NCI-H2227 (cell line): ENCODE measurements around the gene BAHD1.
A peak's percentile ranks its signal among the peaks of the same experiment; 100 is the strongest.
"Not testable (repeated sequence)": the region's sequence is repeated elsewhere in the genome, so short reads cannot be mapped to it uniquely, and the experiment has no call there.

Source experiments
- DNase-seq: peaks from one replicate; lab custom pipeline; 2025; ENCODE audit not compliant: unreplicated experiment; lab: John Stamatoyannopoulos, UW

The BAHD1 gene

GRCh38 chr15:40443255-40443654 lies 2.5 kb downstream of the BAHD1 start:
- DNase-seq, result no peak

GRCh38 chr15:40443846-40444245 lies 3.1 kb downstream of the BAHD1 start:
- no peak for DNase-seq

GRCh38 chr15:40444736-40445135 lies 4.0 kb downstream of the BAHD1 start:
- peak; percentile 18 for DNase-seq

- no peak for DNase-seq
Measured at GRCh38 chr15:40445421-40445922, 4.7 kb downstream of the BAHD1 start.

DNA sequence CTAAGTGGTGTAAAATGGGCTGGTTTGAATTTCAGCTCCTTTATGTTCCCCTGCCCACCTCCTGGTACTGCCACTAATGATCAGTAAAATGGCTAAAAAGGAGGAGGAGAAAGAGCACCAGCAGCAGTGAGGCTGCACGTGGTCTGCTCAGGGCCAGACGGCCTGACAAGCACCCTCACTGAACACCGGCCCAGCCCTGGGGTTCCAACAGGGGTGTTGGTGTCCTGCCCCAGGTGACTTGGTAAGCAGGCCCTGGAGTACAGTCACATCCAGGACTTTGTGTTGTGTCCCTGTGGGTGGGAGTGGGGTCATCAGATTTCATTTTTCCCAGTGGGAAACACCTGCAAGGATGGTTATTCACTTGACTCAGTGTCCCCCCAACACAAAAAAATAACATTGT lies 5.4 kb downstream of the BAHD1 start:
- DNase-seq, result no peak

GRCh38 chr15:40448354-40448753 lies 7.6 kb downstream of the BAHD1 start:
- no peak for DNase-seq

DNA sequence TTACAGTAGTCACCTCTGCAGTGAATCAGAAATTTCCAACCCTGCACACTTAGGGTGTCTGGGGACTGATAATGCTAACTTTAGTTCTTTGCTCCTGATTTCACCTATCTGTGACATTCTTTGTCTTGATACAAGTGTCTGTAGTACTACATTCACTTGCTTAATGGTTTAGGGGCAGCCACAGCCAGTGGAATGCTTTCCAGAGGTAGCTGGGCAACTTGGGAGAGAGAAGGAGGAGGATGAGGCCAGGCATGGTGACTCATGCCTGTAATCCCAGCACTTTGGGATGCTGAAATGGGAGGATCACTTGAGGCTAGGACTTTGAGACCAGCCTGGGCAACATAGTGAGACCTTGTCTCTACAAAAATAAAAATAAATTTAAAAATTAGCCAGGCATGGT lies 8.5 kb downstream of the BAHD1 start:
- DNase-seq, result no peak

DNA sequence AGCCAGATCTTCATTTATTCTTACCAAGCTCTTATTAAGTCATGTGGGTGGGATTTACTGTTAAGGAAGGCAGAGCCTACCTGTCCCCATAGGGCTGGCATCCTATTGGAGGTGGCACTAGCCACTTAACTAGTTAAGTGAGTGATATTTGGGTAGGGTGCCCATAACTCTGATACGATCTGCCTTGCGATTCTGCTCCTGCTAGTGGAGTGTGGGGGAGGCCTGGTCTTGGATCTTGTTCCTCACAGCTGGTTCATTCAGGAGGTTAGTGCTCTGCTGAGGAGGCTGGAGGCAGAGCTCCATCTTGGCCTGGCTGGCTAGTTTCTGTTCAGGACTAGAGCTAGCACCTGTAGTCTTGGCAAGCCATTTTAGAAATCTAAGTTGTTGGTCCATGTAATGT lies 9.3 kb downstream of the BAHD1 start:
- DNase-seq, result no peak

- no peak for DNase-seq
Measured at GRCh38 chr15:40451527-40452158, 10.9 kb downstream of the BAHD1 start.

DNA sequence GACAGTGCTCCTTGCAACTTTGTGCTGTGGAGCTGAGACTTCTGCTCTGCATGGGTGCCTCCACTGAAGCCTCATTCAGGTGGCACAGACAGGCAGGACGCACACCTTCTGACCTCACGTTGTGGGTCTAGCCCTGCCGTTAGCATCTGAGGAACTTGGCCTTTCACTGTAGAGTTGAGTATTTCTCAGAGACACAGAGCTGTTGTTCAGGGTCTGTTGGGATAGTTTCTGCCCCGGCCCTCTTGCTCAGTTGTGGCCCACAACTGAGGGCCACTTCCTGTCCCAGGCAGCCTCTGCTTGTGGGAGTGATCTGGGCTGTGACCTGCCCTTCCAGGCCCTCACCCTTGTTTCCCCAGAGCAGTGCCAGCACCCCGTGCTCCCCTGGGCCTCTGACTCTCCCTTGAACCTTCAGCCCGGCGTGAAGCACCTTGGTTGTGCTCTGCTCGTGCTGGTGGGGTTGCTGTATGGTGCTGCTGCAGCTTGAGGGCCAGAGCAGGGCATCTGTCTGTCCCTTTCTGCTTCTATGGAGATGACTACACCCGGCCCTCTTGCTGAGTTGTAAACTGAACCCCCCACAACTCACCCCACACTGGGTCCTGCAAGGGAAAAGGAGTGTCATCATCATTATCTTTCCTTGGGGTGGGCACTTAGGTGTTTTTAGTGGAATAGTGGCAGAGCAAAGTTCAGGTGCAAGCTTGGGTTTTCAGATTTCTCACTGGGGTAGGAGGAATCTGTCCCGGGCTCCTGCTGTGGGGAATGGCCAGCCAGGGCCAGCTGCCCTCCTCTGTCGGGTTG lies 11.7 kb downstream of the BAHD1 start:
- DNase-seq, result no peak

DNA sequence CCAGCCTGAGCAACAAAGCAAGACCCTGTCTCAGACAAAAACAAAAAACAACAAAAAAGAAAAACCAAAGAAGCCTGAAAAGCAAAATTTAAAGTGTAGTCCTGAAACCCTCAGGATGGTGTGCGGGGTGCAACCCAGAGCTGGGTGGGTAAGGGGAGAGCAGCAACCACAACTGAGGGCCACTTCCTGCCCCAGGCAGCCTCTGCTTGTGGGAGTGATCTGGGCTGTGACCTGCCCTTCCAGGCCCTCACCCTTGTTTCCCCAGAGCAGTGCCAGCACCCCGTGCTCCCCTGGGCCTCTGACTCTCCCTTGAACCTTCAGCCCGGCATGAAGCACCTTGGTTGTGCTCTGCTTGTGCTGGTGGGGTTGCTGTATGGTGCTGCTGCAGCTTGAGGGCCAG lies 13.2 kb downstream of the BAHD1 start:
- not testable (repeated sequence) for DNase-seq

GRCh38 chr15:40454904-40455391 lies 14.2 kb downstream of the BAHD1 start:
- DNase-seq, result no peak

- no peak for DNase-seq
Measured at GRCh38 chr15:40456299-40456712, 15.6 kb downstream of the BAHD1 start.

GRCh38 chr15:40456738-40457137 lies 16.0 kb downstream of the BAHD1 start:
- no peak for DNase-seq

DNA sequence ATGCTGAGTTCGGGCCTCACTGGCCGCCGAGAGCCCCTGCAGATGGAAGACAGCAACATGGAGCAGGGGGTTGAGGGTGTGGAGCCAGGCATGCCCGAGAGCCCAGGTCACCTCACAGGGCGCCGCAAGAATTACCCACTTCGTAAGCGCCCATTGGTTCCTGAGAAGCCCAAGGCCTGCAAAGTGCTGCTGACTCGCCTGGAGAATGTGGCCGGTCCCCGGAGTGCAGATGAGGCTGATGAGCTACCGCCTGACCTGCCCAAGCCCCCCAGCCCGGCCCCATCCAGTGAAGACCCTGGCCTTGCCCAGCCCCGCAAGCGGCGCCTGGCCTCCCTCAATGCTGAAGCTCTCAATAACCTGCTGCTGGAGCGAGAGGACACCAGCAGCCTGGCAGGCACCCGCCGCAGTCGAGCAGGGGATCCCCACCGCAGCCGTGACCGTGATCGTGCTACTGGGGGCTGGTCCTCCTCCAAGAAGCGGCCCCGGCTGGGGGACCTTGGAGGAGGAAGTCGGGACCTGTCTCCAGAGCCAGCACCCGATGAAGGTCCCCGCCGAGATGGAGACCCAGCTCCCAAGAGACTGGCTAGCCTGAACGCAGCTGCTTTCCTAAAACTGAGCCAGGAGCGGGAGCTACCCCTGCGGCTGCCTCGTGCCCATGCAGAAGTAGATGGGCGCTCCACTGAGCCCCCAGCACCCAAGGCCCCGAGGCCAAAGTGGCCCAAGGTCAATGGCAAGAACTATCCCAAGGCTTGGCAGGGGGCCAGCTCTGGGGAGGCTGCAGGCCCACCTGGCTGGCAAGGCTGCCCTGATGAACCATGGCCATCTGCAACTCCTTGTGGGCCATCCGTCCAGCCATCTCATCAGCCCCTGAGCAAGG lies 18.0 kb downstream of the BAHD1 start:
- no peak for DNase-seq

- DNase-seq, result no peak
Measured at GRCh38 chr15:40459391-40460015, 18.8 kb downstream of the BAHD1 start.

DNA sequence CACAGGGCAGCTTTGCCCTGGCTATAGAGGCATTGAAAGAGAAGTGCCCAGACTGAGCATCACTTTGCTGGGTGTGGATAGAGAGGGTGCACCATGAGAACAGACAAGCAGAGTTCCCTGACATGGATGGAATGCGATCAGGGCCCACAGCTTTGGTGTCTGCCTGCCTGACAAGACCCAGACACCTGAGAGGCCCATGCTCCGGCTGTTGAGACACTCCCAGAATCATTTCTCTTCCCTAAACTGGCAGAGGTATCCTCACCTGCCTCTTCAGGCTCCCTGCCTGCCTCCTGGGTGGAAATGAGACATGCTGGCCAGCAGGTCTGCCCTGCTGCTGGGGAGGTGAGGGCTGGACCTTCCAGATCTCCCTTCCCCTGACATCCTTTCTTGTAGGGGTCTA lies 19.7 kb downstream of the BAHD1 start:
- no peak for DNase-seq

DNA sequence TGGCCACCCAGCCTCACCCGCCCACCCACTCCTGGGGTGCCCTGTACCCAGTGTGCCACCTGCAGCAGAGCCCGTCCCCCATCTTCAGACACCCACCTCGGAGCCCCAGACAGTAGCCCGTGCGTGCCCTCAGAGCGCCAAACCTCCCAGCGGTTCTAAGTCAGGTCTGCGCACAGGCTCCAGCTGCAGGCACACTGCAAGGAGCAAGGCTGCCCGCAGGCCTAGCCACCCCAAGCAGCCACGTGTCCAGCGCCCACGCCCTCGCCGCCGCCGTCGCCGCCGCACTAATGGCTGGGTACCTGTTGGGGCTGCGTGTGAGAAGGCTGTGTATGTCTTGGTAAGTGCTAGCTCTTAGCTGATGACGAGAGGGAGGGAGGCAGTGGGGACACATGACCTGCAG lies 21.2 kb downstream of the BAHD1 start:
- DNase-seq, result no peak

DNA sequence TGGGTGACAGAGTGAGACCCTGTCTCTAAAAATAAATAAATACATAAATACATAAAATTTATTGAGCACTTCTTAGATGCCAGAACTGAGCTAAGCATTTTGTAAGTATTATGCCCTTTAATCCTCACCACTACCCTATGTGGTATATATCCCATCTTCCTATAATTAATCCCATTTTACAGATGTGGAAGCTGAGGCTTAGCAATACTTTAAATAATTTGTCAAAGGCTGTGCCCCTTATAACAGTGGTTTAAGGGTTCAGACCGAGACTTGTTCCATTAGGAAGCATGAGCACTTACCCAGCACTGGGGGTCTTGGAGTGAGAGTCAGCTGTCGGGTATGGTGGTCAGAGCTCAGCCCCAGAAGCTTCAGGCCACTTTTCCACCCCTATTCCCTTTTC lies 22.5 kb downstream of the BAHD1 start:
- no peak for DNase-seq

GRCh38 chr15:40463886-40464545 lies 23.3 kb downstream of the BAHD1 start:
- no peak for DNase-seq
